Measurements from ENCODE around the gene CIAPIN1. TPM values are rescaled to one million over a fixed set of nuclear protein-coding genes. Genes with fewer than 3 reads are reported as not detected.

Gene CIAPIN1
- polyA plus RNA-seq, 1 of the 3 experiments (the other 2 are of a cell fraction), result 43.6 TPM

GRCh38 chr16:57481421-57481820 lies 34.2 kb upstream of the CIAPIN1 start:
- ChIA-PET POLR2A (interaction anchor here (1.2 to 10.0 kb wide), 5 partner anchors 8 to 38 kb away, joined by 4 to 152 read pairs (median 8); partner anchors contain the start of genes CIAPIN1 and COQ9), CTCF (interaction anchor here (1.5 to 21.0 kb wide), 4 partner anchors 9 to 63 kb away, joined by 4 to 354 read pairs (median 34); partner anchors contain the start of gene POLR2C)
- DNase-seq, result no peak
- no peak overlapping the region for H3K4me3 ChIP-seq (ENCODE audit: low read depth in 2 of 2, low read length in 1 of 2)
- no peak for TF ChIP-seq TEAD4 (IDR thresholded peaks at IDR 0.05; ENCODE audit: borderline replicate concordance, insufficient read depth)
- TF ChIP-seq MAX (IDR thresholded peaks at IDR 0.05; ENCODE audit: low read depth), result no peak
- H3K79me2 ChIP-seq (ENCODE audit: insufficient read depth), result peaks cover 7% of the 10 kb centered on the region; the same call in 1 of the 2 replicates
- peaks cover 0 to 3% of the 10 kb centered on the region in 2 experiments for H3K36me3 ChIP-seq (replicated peaks in 1 of 2; ENCODE audit: control insufficient read depth in 1 of 2, insufficient read depth in 2 of 2, low read length in 1 of 2)
- H3K9ac ChIP-seq, result no peak overlapping the region
- H3K9me2 ChIP-seq, result no peaks in the 10 kb centered on the region
- H3F3A ChIP-seq (replicated peaks; ENCODE audit: insufficient read depth), result peaks cover 5% of the 10 kb centered on the region
- H3K27ac ChIP-seq (ENCODE audit: low read depth in 2 of 2, low read length in 1 of 2), result peak overlapping the region in 1 of 2 experiments; percentile 90; a peak in 2 of 4 replicates
- H2AFZ ChIP-seq (ENCODE audit: low read depth), result no peak overlapping the region
- H3K9me3 ChIP-seq, result no peaks in the 10 kb centered on the region
- H3K4me2 ChIP-seq, result no peak overlapping the region
- H4K20me1 ChIP-seq (ENCODE audit: insufficient read depth), result 0 out of 2 replicates have a peak, but pooled peaks cover 1% of the 10 kb centered on the region
- no peaks in the 10 kb centered on the region for H3K27me3 ChIP-seq (ENCODE audit: insufficient read depth)
- 75% methylated on average over 3 of the region's 4 CpGs for WGBS (ENCODE audit: low lambda C conversion rate)
- peaks cover 14 to 81% of the 10 kb centered on the region in 2 experiments; a peak in 3 of 4 replicates for H3K4me1 ChIP-seq (ENCODE audit: control insufficient read depth in 1 of 2, insufficient read depth in 2 of 2, low read depth in 1 of 2, low read length in 1 of 2)

DNA sequence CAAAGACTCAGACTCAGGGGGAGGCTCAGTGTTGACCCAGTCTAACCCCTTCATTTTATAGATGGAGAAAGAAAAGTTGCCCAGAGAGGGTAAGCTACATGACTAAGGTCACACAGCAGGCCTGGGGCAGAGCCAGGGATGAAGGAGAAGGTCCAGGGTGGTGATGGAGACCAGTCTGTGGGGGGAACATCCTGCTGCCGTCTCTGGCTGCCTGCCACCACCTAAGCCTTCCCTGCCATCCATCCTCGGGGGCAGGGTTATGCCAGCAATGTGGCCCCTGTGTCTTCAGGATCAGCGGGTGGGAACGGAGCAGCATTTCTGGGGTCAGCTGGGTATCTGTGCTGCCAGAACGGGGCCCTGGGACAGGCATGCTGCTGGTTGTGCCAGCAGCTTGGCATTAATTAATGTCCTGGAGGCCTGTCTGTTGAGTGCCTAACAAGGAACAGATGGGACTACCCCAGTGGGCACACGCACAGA lies 33.6 kb upstream of the CIAPIN1 start:
- Histone ChIP-seq H3K79me2 (ENCODE audit: insufficient read depth) (peaks cover 7% of the 10 kb centered on the region; the same call in 1 of the 2 replicates), H3K9ac (no peak overlapping the region), H3K4me1 (ENCODE audit: control insufficient read depth in 1 of 2, insufficient read depth in 2 of 2, low read depth in 1 of 2, low read length in 1 of 2) (peaks cover 14 to 87% of the 10 kb centered on the region in 2 experiments; a peak in 3 of 4 replicates), H4K20me1 (ENCODE audit: insufficient read depth) (0 out of 2 replicates have a peak, but pooled peaks cover 6% of the 10 kb centered on the region), H3K9me3 (no peaks in the 10 kb centered on the region), H3F3A (replicated peaks; ENCODE audit: insufficient read depth) (peaks cover 5% of the 10 kb centered on the region), H2AFZ (ENCODE audit: low read depth) (no peak overlapping the region), H3K27ac (ENCODE audit: low read depth in 2 of 2, low read length in 1 of 2) (peak overlapping the region; percentile 27 to 90; a peak in 3 of 4 replicates), H3K9me2 (no peaks in the 10 kb centered on the region), H3K4me2 (no peak overlapping the region), H3K27me3 (ENCODE audit: insufficient read depth) (no peaks in the 10 kb centered on the region), H3K4me3 (ENCODE audit: low read depth in 2 of 2, low read length in 1 of 2) (no peak overlapping the region; a peak in 1 of 4 replicates), H3K36me3 (replicated peaks in 1 of 2; ENCODE audit: control insufficient read depth in 1 of 2, insufficient read depth in 2 of 2, low read length in 1 of 2) (peaks cover 0 to 3% of the 10 kb centered on the region in 2 experiments)
- ChIA-PET POLR2A (interaction anchor here (1.2 to 10.0 kb wide), 6 partner anchors 8 to 39 kb away, joined by 4 to 152 read pairs (median 8); partner anchors contain the start of genes CIAPIN1, COQ9 and POLR2C), CTCF (interaction anchor here (1.5 to 21.0 kb wide), 3 partner anchors 17 to 63 kb away, joined by 4 to 354 read pairs (median 58); partner anchors contain the start of gene POLR2C)
- 34% methylated on average over 5 of the region's 6 CpGs for WGBS (ENCODE audit: low lambda C conversion rate)
- DNase-seq, result peak; percentile 81
- TF ChIP-seq MXI1 (IDR thresholded peaks at IDR 0.05; ENCODE audit: low read depth, low read length) (no peak; the same call in 1 of the 2 replicates), TCF12 (IDR thresholded peaks at IDR 0.05) (peak; percentile 36; the same call in 1 of the 2 replicates), GATA2 (CRISPR knock-in tag; IDR thresholded peaks at IDR 0.05) (peak; percentile 47; the same call in 1 of the 2 replicates), EP300 (IDR thresholded peaks at IDR 0.05; ENCODE audit: borderline replicate concordance in 1 of 2, low read depth in 1 of 2, low read length in 1 of 2) (peak in 1 of 2 experiments; percentile 84; a peak in 2 of 4 replicates)
- TF ChIP-seq, protein P1, sequence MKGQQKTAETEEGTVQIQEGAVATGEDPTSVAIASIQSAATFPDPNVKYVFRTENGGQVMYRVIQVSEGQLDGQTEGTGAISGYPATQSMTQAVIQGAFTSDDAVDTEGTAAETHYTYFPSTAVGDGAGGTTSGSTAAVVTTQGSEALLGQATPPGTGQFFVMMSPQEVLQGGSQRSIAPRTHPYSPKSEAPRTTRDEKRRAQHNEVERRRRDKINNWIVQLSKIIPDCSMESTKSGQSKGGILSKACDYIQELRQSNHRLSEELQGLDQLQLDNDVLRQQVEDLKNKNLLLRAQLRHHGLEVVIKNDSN (IDR thresholded peaks at IDR 0.05; ENCODE audit: borderline replicate concordance, low read depth), result no peak
